DMS53 treated with DMSO at 0.1 percent for 48 hours (cell line): Measurements from ENCODE around the gene SKIL.

Source experiments
- DNase-seq: peaks from one replicate; lab custom pipeline; 2025; ENCODE audit not compliant: unreplicated experiment; lab: John Stamatoyannopoulos, UW

SKIL gene

GRCh38 chr3:170350515-170351413 lies 6.8 kb upstream of the SKIL start:
- DNase-seq = no peak

GRCh38 chr3:170352936-170353335 lies 4.6 kb upstream of the SKIL start:
- no peak for DNase-seq

- DNase-seq = no peak
These were observed 4.0 kb upstream of the SKIL start for GRCh38 chr3:170353485-170353884.

GRCh38 chr3:170354760-170355159 lies 2.8 kb upstream of the SKIL start:
- DNase-seq = no peak

- no peak for DNase-seq
These were observed 1.5 kb upstream of the SKIL start for GRCh38 chr3:170355738-170356595.

- DNase-seq = peak; percentile 78
These were observed 829 bp upstream of the SKIL start for GRCh38 chr3:170356596-170357175.

GRCh38 chr3:170358042-170359010 lies 811 bp downstream of the SKIL start:
- DNase-seq = no peak

- DNase-seq = no peak
These were observed 1.7 kb downstream of the SKIL start for GRCh38 chr3:170359178-170359704.

GRCh38 chr3:170360466-170360865 lies 3.0 kb downstream of the SKIL start:
- no peak for DNase-seq

- DNase-seq = no peak
These were observed 3.4 kb downstream of the SKIL start for GRCh38 chr3:170360916-170361315.

- DNase-seq = no peak
These were observed 4.2 kb downstream of the SKIL start for GRCh38 chr3:170361711-170362110.

GRCh38 chr3:170363471-170363994 lies 6.0 kb downstream of the SKIL start:
- no peak for DNase-seq

- DNase-seq = no peak
These were observed 7.5 kb downstream of the SKIL start for GRCh38 chr3:170364965-170365364.

GRCh38 chr3:170367797-170368196 lies 10.3 kb downstream of the SKIL start:
- DNase-seq = no peak

GRCh38 chr3:170368921-170369320 lies 11.4 kb downstream of the SKIL start:
- no peak for DNase-seq

- DNase-seq = no peak
These were observed 14.8 kb downstream of the SKIL start for GRCh38 chr3:170372190-170372879.

- no peak for DNase-seq
These were observed 26.1 kb downstream of the SKIL start for GRCh38 chr3:170383567-170383966.

- DNase-seq = no peak
These were observed 29.0 kb downstream of the SKIL start for GRCh38 chr3:170386468-170386867.

GRCh38 chr3:170387950-170388349 lies 30.4 kb downstream of the SKIL start:
- DNase-seq = no peak
